HFF-Myc (cell line): ENCODE measurements around the gene LGR4.

Source experiments
- DNase-seq: peaks from one replicate; pipeline ENCODE4 v3.0.0-alpha.2; 2011; ENCODE audit warnings: low read depth; ENCODE audit errors: extremely low read depth
- H3K4me3 ChIP-seq: replicated peaks from 2 replicates; pipeline ENCODE4 v1.5.1; 2011; ENCODE audit warnings: low read depth, mild to moderate bottlenecking, control low read depth, low read length
- CTCF ChIP-seq: IDR thresholded peaks from 2 replicates; pipeline ENCODE4 v1.5.1; 2012; ENCODE audit warnings: mild to moderate bottlenecking, low read depth, low read length, control low read depth; ENCODE audit errors: missing control alignments

LGR4 gene

GRCh38 chr11:27466363-27466762 lies 6.2 kb downstream of the LGR4 start:
- no peak overlapping the region for H3K4me3 ChIP-seq
- DNase-seq, result no peak
- no peak for TF ChIP-seq CTCF

- no peak for TF ChIP-seq CTCF
- no peak for DNase-seq
- no peak overlapping the region for H3K4me3 ChIP-seq
Measured at GRCh38 chr11:27465629-27466028, 7.0 kb downstream of the LGR4 start.

GRCh38 chr11:27464909-27465308 lies 7.7 kb downstream of the LGR4 start:
- H3K4me3 ChIP-seq, result no peak overlapping the region
- TF ChIP-seq CTCF, result no peak
- DNase-seq, result no peak

- TF ChIP-seq CTCF, result no peak
- no peak for DNase-seq
- H3K4me3 ChIP-seq, result no peak overlapping the region
Measured at GRCh38 chr11:27464289-27464696, 8.3 kb downstream of the LGR4 start.

- DNase-seq, result no peak
- TF ChIP-seq CTCF, result no peak
- no peak overlapping the region for H3K4me3 ChIP-seq
Measured at GRCh38 chr11:27462543-27462942, 10.0 kb downstream of the LGR4 start.

- TF ChIP-seq CTCF, result no peak
- no peak for DNase-seq
- no peak overlapping the region for H3K4me3 ChIP-seq
Measured at GRCh38 chr11:27460158-27460978, 12.2 kb downstream of the LGR4 start.

GRCh38 chr11:27459191-27459590 lies 13.4 kb downstream of the LGR4 start:
- no peak for DNase-seq
- H3K4me3 ChIP-seq, result no peak overlapping the region
- no peak for TF ChIP-seq CTCF
